Upper lobe of left lung (tissue), 6 donors: Measurements from ENCODE around the gene NFATC2IP. TPM values are rescaled to one million over a fixed set of nuclear protein-coding genes. Genes with fewer than 3 reads are reported as not detected.

Source experiments
- ATAC-seq, 2 donors: fragments of 200-7000 bp; cut with Tn5 transposase; one replicate each; pipeline ENCODE4 v1.9.1; 2022; ENCODE audit warnings: mild to moderate bottlenecking in 2 of 2, moderate library complexity in 2 of 2; ENCODE audit not compliant: low FRiP score in 2 of 2
- DNase-seq, 2 donors: peaks; one replicate each; pipeline ENCODE4 v3.0.0-alpha.2; 2019 to 2020
- H3K27ac ChIP-seq, 4 donors: fragments of 200-600 bp; sonication (generic); one replicate each; pipeline ENCODE4 v1.5.1; 2016 to 2019
- H3K27me3 ChIP-seq, 4 donors: fragments of 200-600 bp; sonication (generic); one replicate each; pipeline ENCODE4 v1.5.1; 2017 to 2019
- H3K36me3 ChIP-seq, 4 donors: fragments of 200-600 bp; sonication (generic); one replicate each; pipeline ENCODE4 v1.5.1; 2016 to 2019
- H3K4me1 ChIP-seq, 4 donors: fragments of 200-600 bp; sonication (generic); one replicate each; pipeline ENCODE4 v1.5.1; 2018 to 2019
- H3K4me3 ChIP-seq, 4 donors: fragments of 200-600 bp; sonication (generic); one replicate each; pipeline ENCODE4 v1.5.1; 2017 to 2019; ENCODE audit warnings: mild to moderate bottlenecking in 2 of 4, moderate library complexity in 1 of 4
- H3K9me3 ChIP-seq, 4 donors: fragments of 200-600 bp; sonication (generic); one replicate each; pipeline ENCODE4 v1.5.1; 2018 to 2019
- EP300 ChIP-seq, 4 donors: sonication (generic); formaldehyde crosslinking; IDR thresholded peaks; one replicate each; pipeline ENCODE4 v1.5.1; 2017; ENCODE audit warnings: antibody characterized with exemption in 4 of 4, control low read depth in 2 of 4
- POLR2A ChIP-seq, 4 donors: fragments of 450-650 bp; IDR thresholded peaks; one replicate each; pipeline ENCODE4 v1.5.1; 2016 to 2017; ENCODE audit warnings: antibody characterized with exemption in 4 of 4, mild to moderate bottlenecking in 2 of 4
- POLR2AphosphoS5 ChIP-seq, 2 donors: sonication (generic); formaldehyde crosslinking; IDR thresholded peaks; one replicate each; pipeline ENCODE4 v1.5.1; 2017; ENCODE audit warnings: antibody characterized with exemption in 2 of 2
- WGBS, 2 donors: methylation state at CpG; one replicate each; pipeline ENCODE4 v1.1.5; 2017 to 2018; 5-methylcytosine and 5-hydroxymethylcytosine counted together
- total RNA-seq, 6 donors: library from RNA; depleted of rRNA in 4 of 6; stranded (reverse); fragments of >200 nt in 4 of 6; gene quantifications; one replicate each; pipeline versions ENCODE4 v1.1.0 to v1.2.1, GENCODE V29; 2016 to 2021
- TF ChIP-seq, protein P1 (sequence below), 6 experiments: fragments of 450-650 bp in 4 of 6; fragments of 200-600 bp in 2 of 6; sonication (generic) in 2 of 6; IDR thresholded peaks; one replicate each; pipeline ENCODE4 v1.5.1; 2016 to 2019; ENCODE audit warnings: antibody characterized with exemption in 6 of 6
- donor health status: DM: no; HTN: no; CAD: no; lungs with moderate emphysema.
- donor health status: DM: no; HTN: yes; CAD: no; lungs with severe emphysema.

NFATC2IP gene
- total RNA-seq, 6 donors from 2014 or later: 24.6 to 62.9 (median 34.9) TPM

DNA sequence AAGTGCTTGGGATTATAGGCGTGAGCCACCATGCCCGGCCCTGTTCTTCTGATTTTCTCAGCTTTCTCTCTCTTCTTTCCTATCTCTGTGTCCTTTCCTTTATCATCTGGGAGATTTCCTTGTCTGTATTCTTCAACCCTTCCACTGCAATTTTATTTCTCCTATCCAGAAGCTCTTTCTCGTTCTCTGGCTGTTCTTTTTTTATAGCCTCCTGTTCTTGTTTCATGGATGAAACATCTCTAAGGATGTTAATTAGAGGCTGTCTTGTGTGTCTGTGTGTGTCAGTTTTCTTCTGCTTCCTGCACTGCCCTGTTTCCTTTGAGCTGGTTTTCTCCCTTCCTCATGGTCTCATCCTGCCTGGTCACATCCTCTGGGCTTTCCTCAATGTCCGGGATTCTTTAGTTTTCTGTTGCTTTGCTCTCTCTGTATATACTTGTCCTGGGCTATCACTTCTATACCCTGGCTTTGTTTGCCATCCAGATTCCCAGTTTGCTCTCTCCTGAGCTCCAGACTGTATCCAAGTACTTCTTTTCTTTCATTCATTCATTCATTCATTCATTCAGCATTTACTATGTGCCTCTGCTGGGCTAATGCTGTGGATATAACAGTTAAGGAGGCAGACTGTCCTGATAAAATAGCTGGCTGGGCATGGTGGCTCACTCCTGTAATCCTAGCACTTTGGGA is 36.6 kb downstream of the NFATC2IP start:
- peaks cover 0 to 77% (median 51%) of the 10 kb centered on the region in 4 donors for H3K36me3 ChIP-seq
- TF ChIP-seq EP300 (IDR thresholded peaks at IDR 0.05) (no peak), POLR2AphosphoS5 (IDR thresholded peaks at IDR 0.05) (no peak), POLR2A (IDR thresholded peaks at IDR 0.05) (no peak)
- TF ChIP-seq, protein P1, sequence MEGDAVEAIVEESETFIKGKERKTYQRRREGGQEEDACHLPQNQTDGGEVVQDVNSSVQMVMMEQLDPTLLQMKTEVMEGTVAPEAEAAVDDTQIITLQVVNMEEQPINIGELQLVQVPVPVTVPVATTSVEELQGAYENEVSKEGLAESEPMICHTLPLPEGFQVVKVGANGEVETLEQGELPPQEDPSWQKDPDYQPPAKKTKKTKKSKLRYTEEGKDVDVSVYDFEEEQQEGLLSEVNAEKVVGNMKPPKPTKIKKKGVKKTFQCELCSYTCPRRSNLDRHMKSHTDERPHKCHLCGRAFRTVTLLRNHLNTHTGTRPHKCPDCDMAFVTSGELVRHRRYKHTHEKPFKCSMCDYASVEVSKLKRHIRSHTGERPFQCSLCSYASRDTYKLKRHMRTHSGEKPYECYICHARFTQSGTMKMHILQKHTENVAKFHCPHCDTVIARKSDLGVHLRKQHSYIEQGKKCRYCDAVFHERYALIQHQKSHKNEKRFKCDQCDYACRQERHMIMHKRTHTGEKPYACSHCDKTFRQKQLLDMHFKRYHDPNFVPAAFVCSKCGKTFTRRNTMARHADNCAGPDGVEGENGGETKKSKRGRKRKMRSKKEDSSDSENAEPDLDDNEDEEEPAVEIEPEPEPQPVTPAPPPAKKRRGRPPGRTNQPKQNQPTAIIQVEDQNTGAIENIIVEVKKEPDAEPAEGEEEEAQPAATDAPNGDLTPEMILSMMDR (IDR thresholded peaks at IDR 0.05): no peak
- peaks cover 0 to 9% (median 5%) of the 10 kb centered on the region in 4 donors for H3K4me1 ChIP-seq
- H3K27ac ChIP-seq: no peak overlapping the region
- no peaks in the 10 kb centered on the region for H3K27me3 ChIP-seq
- WGBS, 2 donors: 89 to 95% methylated on average over 4 of the region's 4 CpGs
- DNase-seq (no peak), ATAC-seq (no peak)
- no peak overlapping the region for H3K4me3 ChIP-seq
- peaks cover 0 to 7% (median 0%) of the 10 kb centered on the region in 4 donors for H3K9me3 ChIP-seq

- ATAC-seq: no peak
- WGBS, 2 donors: 91 to 98% methylated on average over 12 to 14 of the region's 14 CpGs
- H3K27ac ChIP-seq: no peak overlapping the region
- DNase-seq: no peak
- peaks cover 0 to 7% (median 2%) of the 10 kb centered on the region in 4 donors for H3K4me1 ChIP-seq
- H3K4me3 ChIP-seq: no peak overlapping the region
- no peaks in the 10 kb centered on the region for H3K27me3 ChIP-seq
- TF ChIP-seq, protein P1 (IDR thresholded peaks at IDR 0.05): no peak
- no peak for TF ChIP-seq POLR2AphosphoS5 (IDR thresholded peaks at IDR 0.05)
- TF ChIP-seq POLR2A (IDR thresholded peaks at IDR 0.05): no peak
- TF ChIP-seq EP300 (IDR thresholded peaks at IDR 0.05): no peak
- H3K36me3 ChIP-seq: peaks cover 0 to 57% (median 32%) of the 10 kb centered on the region in 4 donors
- peaks cover 0 to 7% (median 0%) of the 10 kb centered on the region in 4 donors for H3K9me3 ChIP-seq
These were observed 38.6 kb downstream of the NFATC2IP start for GRCh38 chr16:28989363-28989762.

GRCh38 chr16:28990375-28991040 is 39.8 kb downstream of the NFATC2IP start:
- no peaks in the 10 kb centered on the region for H3K4me1 ChIP-seq
- no peaks in the 10 kb centered on the region for H3K27me3 ChIP-seq
- DNase-seq (no peak), ATAC-seq (no peak)
- WGBS, 2 donors: 85 to 89% methylated on average over 11 of the region's 11 CpGs
- H3K27ac ChIP-seq: no peak overlapping the region
- peaks cover 0 to 47% (median 27%) of the 10 kb centered on the region in 4 donors for H3K36me3 ChIP-seq
- H3K9me3 ChIP-seq: peaks cover 0 to 7% (median 0%) of the 10 kb centered on the region in 4 donors
- TF ChIP-seq EP300 (IDR thresholded peaks at IDR 0.05): no peak
- TF ChIP-seq, protein P1 (IDR thresholded peaks at IDR 0.05): no peak
- no peak for TF ChIP-seq POLR2A (IDR thresholded peaks at IDR 0.05)
- no peak for TF ChIP-seq POLR2AphosphoS5 (IDR thresholded peaks at IDR 0.05)
- H3K4me3 ChIP-seq: no peak overlapping the region

DNA sequence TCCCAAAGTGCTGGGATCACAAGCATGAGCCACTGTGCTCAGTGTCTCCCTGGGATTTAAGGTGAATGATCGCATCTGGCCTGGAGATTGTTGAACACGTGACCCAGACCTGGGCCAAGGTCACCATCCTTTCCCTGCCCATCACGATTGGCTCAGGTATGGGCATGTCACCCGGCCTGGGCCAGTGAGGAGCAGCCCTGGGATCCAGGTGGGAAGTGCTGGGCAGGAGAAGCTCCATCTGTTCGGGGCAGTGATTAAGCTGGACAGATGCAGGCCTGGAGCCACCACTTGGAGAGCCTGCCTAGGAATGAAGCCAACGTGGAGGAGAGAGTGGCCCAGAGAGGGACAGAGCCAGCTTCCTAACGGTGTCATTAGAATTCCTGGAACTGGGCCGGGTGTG is 41.0 kb downstream of the NFATC2IP start:
- ATAC-seq: no peak
- WGBS, 2 donors: 54 to 87% methylated on average over 4 to 8 of the region's 8 CpGs

More for the DNA sequence above, 41.0 kb downstream of the NFATC2IP start:
- Histone ChIP-seq H3K4me1 (no peaks in the 10 kb centered on the region), H3K9me3 (peaks cover 0 to 7% (median 0%) of the 10 kb centered on the region in 4 donors), H3K4me3 (no peak overlapping the region), H3K27me3 (no peaks in the 10 kb centered on the region), H3K36me3 (peaks cover 0 to 37% (median 18%) of the 10 kb centered on the region in 4 donors), H3K27ac (no peak overlapping the region)
- TF ChIP-seq EP300 (IDR thresholded peaks at IDR 0.05) (no peak), POLR2A (IDR thresholded peaks at IDR 0.05) (no peak), POLR2AphosphoS5 (IDR thresholded peaks at IDR 0.05) (no peak)
- TF ChIP-seq, protein P1 (IDR thresholded peaks at IDR 0.05): no peak
- no peak for DNase-seq
